Loucy (cell line): ENCODE data around the gene OPTN.

ENCODE experiments used
- H2AFZ ChIP-seq: fragments of 200-600 bp; sonication (generic); 2 replicates; pipeline ENCODE4 v1.6.0; 2016; ENCODE audit warnings: antibody characterized with exemption, mild to moderate bottlenecking, low read length, moderate library complexity
- H3F3A ChIP-seq: fragments of 200-600 bp; 2 replicates; pipeline ENCODE4 v1.6.0; 2016; ENCODE audit warnings: antibody characterized with exemption, low read depth, mild to moderate bottlenecking
- H3K27me3 ChIP-seq: fragments of 200-600 bp; sonication (generic); 2 replicates; pipeline ENCODE4 v1.6.1; 2014; ENCODE audit warnings: low read length, mild to moderate bottlenecking; ENCODE audit not compliant: insufficient read depth, poor library complexity, severe bottlenecking
- H3K36me3 ChIP-seq: fragments of 200-600 bp; sonication (generic); 2 replicates; pipeline ENCODE4 v1.6.1; 2016; ENCODE audit warnings: low read length; ENCODE audit not compliant: insufficient read depth
- H3K4me1 ChIP-seq: fragments of 200-600 bp; sonication (generic); 2 replicates; pipeline ENCODE4 v1.5.1; 2014; ENCODE audit warnings: low read length, mild to moderate bottlenecking; ENCODE audit not compliant: insufficient read depth, poor library complexity, severe bottlenecking
- H3K4me2 ChIP-seq: fragments of 200-600 bp; sonication (generic); 2 replicates; pipeline ENCODE4 v1.6.0; 2014; ENCODE audit warnings: antibody characterized with exemption, low read length, low read depth, mild to moderate bottlenecking; ENCODE audit not compliant: poor library complexity, severe bottlenecking
- H3K4me3 ChIP-seq: fragments of 200-600 bp; sonication (generic); 2 replicates; pipeline ENCODE4 v1.5.1; 2014; ENCODE audit warnings: low read length, mild to moderate bottlenecking, mixed read lengths; ENCODE audit not compliant: poor library complexity, severe bottlenecking
- H3K79me2 ChIP-seq: fragments of 200-600 bp; sonication (generic); 2 replicates; pipeline ENCODE4 v1.6.1; 2014; ENCODE audit warnings: low read length; ENCODE audit not compliant: insufficient read depth
- H3K9ac ChIP-seq: fragments of 200-600 bp; sonication (generic); 2 replicates; pipeline ENCODE4 v1.6.0; 2014; ENCODE audit warnings: mild to moderate bottlenecking, low read depth, low read length, moderate library complexity; ENCODE audit not compliant: poor library complexity, severe bottlenecking
- H3K9me2 ChIP-seq: fragments of 200-600 bp; sonication (generic); replicated peaks from 2 replicates; pipeline ENCODE4 v1.6.1; 2016; ENCODE audit warnings: low read depth, low read length, mixed read lengths
- H3K9me3 ChIP-seq: fragments of 200-600 bp; sonication (generic); 2 replicates; pipeline ENCODE4 v1.6.1; 2014; ENCODE audit warnings: mild to moderate bottlenecking, antibody characterized with exemption, low read length, low read depth; ENCODE audit not compliant: insufficient read depth
- H4K20me1 ChIP-seq: fragments of 200-600 bp; sonication (generic); 2 replicates; pipeline ENCODE4 v1.6.0; 2014; ENCODE audit warnings: antibody characterized with exemption, low read length, mild to moderate bottlenecking; ENCODE audit not compliant: insufficient read depth, poor library complexity, severe bottlenecking
- CTCF ChIP-seq: fragments of 200-600 bp; sonication (generic); conservative IDR thresholded peaks from 2 replicates; pipeline ENCODE4 v1.5.1; 2014; ENCODE audit warnings: mild to moderate bottlenecking, antibody characterized with exemption, low read length
- EZH2phosphoT487 ChIP-seq: fragments of 200-600 bp; IDR thresholded peaks from 2 replicates; pipeline ENCODE4 v1.6.1; 2018; ENCODE audit warnings: antibody characterized with exemption, mild to moderate bottlenecking, moderate library complexity, borderline replicate concordance

Gene OPTN

GRCh38 chr10:13115832-13116803 is 16.2 kb downstream of the OPTN start:
- H3F3A ChIP-seq = no peaks in the 10 kb centered on the region
- peaks cover 43% of the 10 kb centered on the region; the same call in 1 of the 2 replicates for H3K36me3 ChIP-seq
- H4K20me1 ChIP-seq = no peaks in the 10 kb centered on the region
- H3K79me2 ChIP-seq = no peaks in the 10 kb centered on the region
- no peak overlapping the region for H3K4me3 ChIP-seq
- H3K4me2 ChIP-seq = no peak overlapping the region
- H3K4me1 ChIP-seq = no peaks in the 10 kb centered on the region
- H3K9me2 ChIP-seq = no peaks in the 10 kb centered on the region
- no peak overlapping the region for H3K9ac ChIP-seq
- H3K27me3 ChIP-seq = no peaks in the 10 kb centered on the region
- no peak for TF ChIP-seq EZH2phosphoT487
- TF ChIP-seq CTCF = no peak
- no peaks in the 10 kb centered on the region for H3K9me3 ChIP-seq
- no peak overlapping the region for H2AFZ ChIP-seq

- H2AFZ ChIP-seq = no peak overlapping the region
- H4K20me1 ChIP-seq = no peaks in the 10 kb centered on the region
- peaks cover 49% of the 10 kb centered on the region; the same call in 1 of the 2 replicates for H3K36me3 ChIP-seq
- no peaks in the 10 kb centered on the region for H3K4me1 ChIP-seq
- no peak overlapping the region for H3K4me2 ChIP-seq
- H3K79me2 ChIP-seq = no peaks in the 10 kb centered on the region
- H3K9me2 ChIP-seq = no peaks in the 10 kb centered on the region
- no peak overlapping the region for H3K4me3 ChIP-seq
- H3F3A ChIP-seq = no peaks in the 10 kb centered on the region
- H3K9ac ChIP-seq = no peak overlapping the region
- TF ChIP-seq CTCF = no peak
- H3K9me3 ChIP-seq = no peaks in the 10 kb centered on the region
- no peaks in the 10 kb centered on the region for H3K27me3 ChIP-seq
Observed at GRCh38 chr10:13117841-13118783, 18.1 kb downstream of the OPTN start.

- TF ChIP-seq EZH2phosphoT487 = no peak
- TF ChIP-seq CTCF = no peak
- Histone ChIP-seq H2AFZ (no peak overlapping the region), H3K4me1 (no peaks in the 10 kb centered on the region), H3K4me2 (no peak overlapping the region), H3K79me2 (no peaks in the 10 kb centered on the region), H3K9me3 (no peaks in the 10 kb centered on the region), H3K9ac (no peak overlapping the region), H3K36me3 (peaks cover 49% of the 10 kb centered on the region; the same call in 1 of the 2 replicates), H3K9me2 (no peaks in the 10 kb centered on the region), H3K27me3 (no peaks in the 10 kb centered on the region), H4K20me1 (no peaks in the 10 kb centered on the region), H3F3A (no peaks in the 10 kb centered on the region), H3K4me3 (no peak overlapping the region)
Observed at GRCh38 chr10:13118784-13119410, 18.9 kb downstream of the OPTN start.
